Measurements from ENCODE around the gene SKI.

Gene SKI

DNA sequence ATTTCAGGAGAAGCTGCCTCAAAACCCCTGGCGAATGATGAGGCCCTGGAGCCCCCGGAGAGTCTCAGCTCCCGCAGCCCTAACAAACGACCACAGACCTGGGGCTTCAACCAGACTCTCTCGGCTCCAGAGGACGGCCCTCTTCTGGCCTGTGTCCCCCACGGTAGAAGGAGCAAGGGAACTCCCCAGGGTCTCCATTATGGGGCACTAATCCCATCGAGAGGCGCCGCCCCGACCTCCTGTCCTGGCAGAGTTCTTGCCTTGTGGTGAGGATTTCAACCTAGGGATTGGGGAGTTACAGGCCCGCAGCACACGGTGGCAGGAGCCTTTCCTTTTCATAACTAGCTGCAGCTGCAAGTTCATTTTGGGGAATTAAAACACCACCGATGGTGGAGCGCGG, 39.8 kb upstream of the SKI start:
- H3K36me3 ChIP-seq (ENCODE audit: control insufficient read depth in 4 of 4, insufficient read depth in 4 of 4, low read length in 3 of 4) = peaks cover 0 to 32% (median 6%) of the 10 kb centered on the region in 4 experiments
- no peak overlapping the region for H3K4me3 ChIP-seq (ENCODE audit: control insufficient read depth in 1 of 7, extremely low read depth in 1 of 7, insufficient read depth in 4 of 7, low read depth in 2 of 7, low read length in 6 of 7)
- 98% methylated on average over 16 of the region's 16 CpGs for WGBS (ENCODE audit: insufficient coverage)
- no peak for DNase-seq
- CTCF ChIA-PET = interaction anchor here (0.8 to 6.3 kb wide), 4 partner anchors 14 to 194 kb away, joined by 3 to 38 read pairs (median 3); no protein-coding TSS in a partner anchor
- H3K9me3 ChIP-seq (ENCODE audit: control extremely low read depth in 1 of 5, control insufficient read depth in 4 of 5, insufficient read depth in 2 of 5, low read depth in 1 of 5, low read length in 4 of 5) = no peaks in the 10 kb centered on the region
- POLR2A ChIA-PET = no interaction called here
- no peaks in the 10 kb centered on the region for H3K27me3 ChIP-seq (replicated peaks in 2 of 5; ENCODE audit: control insufficient read depth in 4 of 5, insufficient read depth in 5 of 5, low read length in 4 of 5)
- peaks cover 0 to 16% (median 11%) of the 10 kb centered on the region in 4 experiments for H3K4me1 ChIP-seq (ENCODE audit: control extremely low read depth in 1 of 4, control insufficient read depth in 4 of 4, insufficient read depth in 4 of 4, low read length in 3 of 4)
- no peak overlapping the region for H3K27ac ChIP-seq (ENCODE audit: insufficient read depth in 1 of 2, low read depth in 1 of 2, low read length in 2 of 2, poor library complexity in 1 of 2, severe bottlenecking in 2 of 2)

DNA sequence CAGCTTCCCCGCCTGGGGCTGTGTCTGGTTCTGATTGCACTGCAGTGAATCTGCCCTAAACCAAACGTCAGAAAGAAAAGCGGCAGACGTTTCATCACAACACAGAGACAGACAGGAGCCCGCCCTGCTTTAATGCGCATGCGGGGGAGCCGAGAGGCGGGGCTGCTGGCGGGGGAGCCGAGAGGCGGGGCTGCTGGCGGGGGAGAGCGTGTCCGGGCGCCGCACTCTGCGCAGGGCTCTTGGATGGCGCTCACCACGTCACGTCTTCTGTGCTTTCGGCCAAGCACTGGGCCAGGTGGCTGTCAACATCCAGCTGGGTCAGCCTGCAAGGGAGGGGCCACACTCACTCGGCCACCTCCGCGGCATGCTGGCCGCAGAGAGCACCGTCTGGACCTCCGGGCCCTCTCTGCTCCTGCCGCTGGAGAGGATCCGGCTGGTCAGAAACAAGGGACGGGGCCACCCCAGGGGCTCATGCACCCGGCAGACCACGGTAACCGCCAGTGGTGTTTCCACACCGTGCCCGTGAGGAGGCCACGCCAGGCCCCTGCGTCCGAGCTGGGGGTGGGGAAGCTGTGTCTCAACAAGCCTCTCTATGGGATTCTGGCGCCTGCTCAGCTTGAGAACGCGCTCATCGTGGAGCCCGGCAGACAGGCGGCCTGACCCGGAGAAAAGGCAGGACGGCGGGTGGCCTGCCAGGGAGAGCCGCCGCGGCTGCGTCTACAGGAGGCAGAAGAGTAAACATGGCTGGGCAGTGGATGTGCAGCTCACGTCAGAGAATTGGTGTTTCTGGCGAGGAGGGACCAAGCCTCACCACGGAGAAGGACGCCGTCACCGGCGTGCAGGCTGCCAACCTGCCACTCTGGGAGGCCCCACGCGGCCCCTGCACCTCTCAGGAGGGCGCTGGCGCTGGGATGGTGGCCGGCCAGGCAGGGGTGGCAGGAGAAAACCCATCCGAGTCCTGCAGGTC, 38.4 kb upstream of the SKI start:
- ChIA-PET POLR2A (interaction anchor here (0.6 to 0.9 kb wide), 2 partner anchors 9 to 111 kb away, joined by 3 read pairs; no protein-coding TSS in a partner anchor), CTCF (interaction anchor here (0.6 to 6.3 kb wide), 4 partner anchors 17 to 193 kb away, joined by 3 to 38 read pairs (median 4); no protein-coding TSS in a partner anchor)

DNA sequence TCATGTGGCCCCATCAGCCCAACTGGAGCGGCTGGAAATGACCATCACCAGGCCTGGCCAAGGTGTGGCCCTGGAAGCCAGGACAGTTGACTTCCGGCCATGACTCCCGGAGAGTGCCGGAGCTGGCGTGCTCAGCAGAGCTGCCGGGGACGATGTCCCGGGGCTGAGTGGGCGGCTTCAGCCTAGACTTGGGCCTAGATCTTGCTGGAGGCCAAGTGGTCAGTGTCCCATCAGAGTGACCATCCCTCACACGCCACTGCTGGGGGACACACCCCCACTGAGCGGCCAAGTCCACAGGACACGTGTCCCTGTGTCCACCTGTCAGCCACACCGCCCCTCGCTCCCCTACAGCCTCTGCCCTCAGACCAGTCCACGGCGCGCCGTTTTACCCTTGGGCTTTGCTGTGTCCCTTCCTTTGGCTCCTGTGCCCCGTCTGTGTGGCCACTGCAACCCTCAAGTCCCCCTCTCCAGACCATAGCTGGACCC, 37.6 kb upstream of the SKI start:
- no peaks in the 10 kb centered on the region for H3K9me3 ChIP-seq (ENCODE audit: control extremely low read depth in 1 of 5, control insufficient read depth in 4 of 5, insufficient read depth in 2 of 5, low read depth in 1 of 5, low read length in 4 of 5)
- peak overlapping the region in 1 of 2 experiments; percentile 43 for H3K27ac ChIP-seq (ENCODE audit: insufficient read depth in 1 of 2, low read depth in 1 of 2, low read length in 2 of 2, poor library complexity in 1 of 2, severe bottlenecking in 2 of 2)
- no peaks in the 10 kb centered on the region for H3K27me3 ChIP-seq (replicated peaks in 2 of 5; ENCODE audit: control insufficient read depth in 4 of 5, insufficient read depth in 5 of 5, low read length in 4 of 5)
- ChIA-PET POLR2A (interaction anchor here (0.6 to 0.9 kb wide), 2 partner anchors 8 to 44 kb away, joined by 3 read pairs; no protein-coding TSS in a partner anchor), CTCF (interaction anchor here (2.4 to 6.3 kb wide), 2 partner anchors 16 to 192 kb away, joined by 7 to 38 read pairs; no protein-coding TSS in a partner anchor)
- no peak overlapping the region for H3K4me3 ChIP-seq (ENCODE audit: control insufficient read depth in 1 of 7, extremely low read depth in 1 of 7, insufficient read depth in 4 of 7, low read depth in 2 of 7, low read length in 6 of 7)
- peaks cover 0 to 17% (median 4%) of the 10 kb centered on the region in 4 experiments for H3K36me3 ChIP-seq (ENCODE audit: control insufficient read depth in 4 of 4, insufficient read depth in 4 of 4, low read length in 3 of 4)
- WGBS (ENCODE audit: insufficient coverage) = 97% methylated on average over 16 of the region's 19 CpGs
- H3K4me1 ChIP-seq (ENCODE audit: control extremely low read depth in 1 of 4, control insufficient read depth in 4 of 4, insufficient read depth in 4 of 4, low read length in 3 of 4) = peaks cover 0 to 27% (median 22%) of the 10 kb centered on the region in 4 experiments
- no peak for DNase-seq

More for the DNA sequence above, 38.4 kb upstream of the SKI start:
- Histone ChIP-seq H3K27me3 (replicated peaks in 2 of 5; ENCODE audit: control insufficient read depth in 4 of 5, insufficient read depth in 5 of 5, low read length in 4 of 5) (no peaks in the 10 kb centered on the region), H3K9me3 (ENCODE audit: control extremely low read depth in 1 of 5, control insufficient read depth in 4 of 5, insufficient read depth in 2 of 5, low read depth in 1 of 5, low read length in 4 of 5) (no peaks in the 10 kb centered on the region), H3K4me3 (ENCODE audit: control insufficient read depth in 1 of 7, extremely low read depth in 1 of 7, insufficient read depth in 4 of 7, low read depth in 2 of 7, low read length in 6 of 7) (peak overlapping the region in 6 of 7 experiments; percentile 19 to 81 (median 64)), H3K4me1 (ENCODE audit: control extremely low read depth in 1 of 4, control insufficient read depth in 4 of 4, insufficient read depth in 4 of 4, low read length in 3 of 4) (peaks cover 0 to 23% (median 17%) of the 10 kb centered on the region in 4 experiments), H3K36me3 (ENCODE audit: control insufficient read depth in 4 of 4, insufficient read depth in 4 of 4, low read length in 3 of 4) (peaks cover 0 to 25% (median 4%) of the 10 kb centered on the region in 4 experiments), H3K27ac (ENCODE audit: insufficient read depth in 1 of 2, low read depth in 1 of 2, low read length in 2 of 2, poor library complexity in 1 of 2, severe bottlenecking in 2 of 2) (peak overlapping the region in 1 of 2 experiments; percentile 68)
- DNase-seq = peak; percentile 78 to 91 (median 89)
- 37% methylated on average over 65 of the region's 65 CpGs for WGBS (ENCODE audit: insufficient coverage)

- Histone ChIP-seq H3K36me3 (ENCODE audit: control insufficient read depth in 4 of 4, insufficient read depth in 4 of 4, low read length in 3 of 4) (peaks cover 0 to 7% (median 1%) of the 10 kb centered on the region in 4 experiments), H3K9me3 (ENCODE audit: control extremely low read depth in 1 of 5, control insufficient read depth in 4 of 5, insufficient read depth in 2 of 5, low read depth in 1 of 5, low read length in 4 of 5) (no peaks in the 10 kb centered on the region), H3K27me3 (replicated peaks in 2 of 5; ENCODE audit: control insufficient read depth in 4 of 5, insufficient read depth in 5 of 5, low read length in 4 of 5) (no peaks in the 10 kb centered on the region), H3K4me3 (ENCODE audit: control insufficient read depth in 1 of 7, extremely low read depth in 1 of 7, insufficient read depth in 4 of 7, low read depth in 2 of 7, low read length in 6 of 7) (no peak overlapping the region), H3K4me1 (ENCODE audit: control extremely low read depth in 1 of 4, control insufficient read depth in 4 of 4, insufficient read depth in 4 of 4, low read length in 3 of 4) (peaks cover 0 to 30% (median 28%) of the 10 kb centered on the region in 4 experiments), H3K27ac (ENCODE audit: insufficient read depth in 1 of 2, low read depth in 1 of 2, low read length in 2 of 2, poor library complexity in 1 of 2, severe bottlenecking in 2 of 2) (no peak overlapping the region)
- no peak for DNase-seq
- POLR2A ChIA-PET = no interaction called here
- CTCF ChIA-PET = interaction anchor here (2.4 to 6.3 kb wide), 2 partner anchors 18 to 190 kb away, joined by 7 to 38 read pairs; no protein-coding TSS in a partner anchor
- WGBS (ENCODE audit: insufficient coverage) = 94% methylated on average over 27 of the region's 30 CpGs
Observed at GRCh38 chr1:2192031-2192995, 35.8 kb upstream of the SKI start.

GRCh38 chr1:2193514-2194281, 34.4 kb upstream of the SKI start:
- DNase-seq = no peak
- H3K4me3 ChIP-seq (ENCODE audit: control insufficient read depth in 1 of 7, extremely low read depth in 1 of 7, insufficient read depth in 4 of 7, low read depth in 2 of 7, low read length in 6 of 7) = peak overlapping the region in 4 of 7 experiments; percentile 42 to 83 (median 60)
- WGBS (ENCODE audit: insufficient coverage) = 90% methylated on average over 31 of the region's 44 CpGs
- peaks cover 0 to 3% (median 1%) of the 10 kb centered on the region in 4 experiments for H3K36me3 ChIP-seq (ENCODE audit: control insufficient read depth in 4 of 4, insufficient read depth in 4 of 4, low read length in 3 of 4)
- ChIA-PET CTCF (interaction anchor here (0.8 to 6.3 kb wide), 3 partner anchors 62 to 189 kb away, joined by 3 to 38 read pairs (median 4); no protein-coding TSS in a partner anchor), POLR2A (no interaction called here)
- no peaks in the 10 kb centered on the region for H3K9me3 ChIP-seq (ENCODE audit: control extremely low read depth in 1 of 5, control insufficient read depth in 4 of 5, insufficient read depth in 2 of 5, low read depth in 1 of 5, low read length in 4 of 5)
- H3K4me1 ChIP-seq (ENCODE audit: control extremely low read depth in 1 of 4, control insufficient read depth in 4 of 4, insufficient read depth in 4 of 4, low read length in 3 of 4) = peaks cover 0 to 33% (median 32%) of the 10 kb centered on the region in 4 experiments
- H3K27me3 ChIP-seq (replicated peaks in 2 of 5; ENCODE audit: control insufficient read depth in 4 of 5, insufficient read depth in 5 of 5, low read length in 4 of 5) = no peaks in the 10 kb centered on the region
- H3K27ac ChIP-seq (ENCODE audit: insufficient read depth in 1 of 2, low read depth in 1 of 2, low read length in 2 of 2, poor library complexity in 1 of 2, severe bottlenecking in 2 of 2) = peak overlapping the region in 1 of 2 experiments; percentile 68
